Sigmoid colon (tissue), 4 donors: ENCODE results near the gene PCSK5.

Experiments
- EP300 ChIP-seq, 4 donors: sonication (generic); formaldehyde crosslinking; IDR thresholded peaks; one replicate each; pipeline ENCODE4 v1.6.1; 2017; ENCODE audit warnings: antibody characterized with exemption in 4 of 4
- TF ChIP-seq, protein P1 (sequence below), 4 experiments: fragments of 450-650 bp in 3 of 4; fragments of 200-600 bp in 1 of 4; IDR thresholded peaks; one replicate each; pipeline ENCODE4 v1.5.1; 2016 to 2019; ENCODE audit warnings: antibody characterized with exemption in 4 of 4, mild to moderate bottlenecking in 3 of 4, moderate library complexity in 2 of 4

GRCh38 chr9:75847085-75847484, 43.4 kb upstream of the PCSK5 start:
- TF ChIP-seq, protein P1, sequence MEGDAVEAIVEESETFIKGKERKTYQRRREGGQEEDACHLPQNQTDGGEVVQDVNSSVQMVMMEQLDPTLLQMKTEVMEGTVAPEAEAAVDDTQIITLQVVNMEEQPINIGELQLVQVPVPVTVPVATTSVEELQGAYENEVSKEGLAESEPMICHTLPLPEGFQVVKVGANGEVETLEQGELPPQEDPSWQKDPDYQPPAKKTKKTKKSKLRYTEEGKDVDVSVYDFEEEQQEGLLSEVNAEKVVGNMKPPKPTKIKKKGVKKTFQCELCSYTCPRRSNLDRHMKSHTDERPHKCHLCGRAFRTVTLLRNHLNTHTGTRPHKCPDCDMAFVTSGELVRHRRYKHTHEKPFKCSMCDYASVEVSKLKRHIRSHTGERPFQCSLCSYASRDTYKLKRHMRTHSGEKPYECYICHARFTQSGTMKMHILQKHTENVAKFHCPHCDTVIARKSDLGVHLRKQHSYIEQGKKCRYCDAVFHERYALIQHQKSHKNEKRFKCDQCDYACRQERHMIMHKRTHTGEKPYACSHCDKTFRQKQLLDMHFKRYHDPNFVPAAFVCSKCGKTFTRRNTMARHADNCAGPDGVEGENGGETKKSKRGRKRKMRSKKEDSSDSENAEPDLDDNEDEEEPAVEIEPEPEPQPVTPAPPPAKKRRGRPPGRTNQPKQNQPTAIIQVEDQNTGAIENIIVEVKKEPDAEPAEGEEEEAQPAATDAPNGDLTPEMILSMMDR (IDR thresholded peaks at IDR 0.05) = no peak
- no peak for TF ChIP-seq EP300 (IDR thresholded peaks at IDR 0.05)
